Measurements from ENCODE around the gene MPRIP. TPM values are rescaled to one million over a fixed set of nuclear protein-coding genes. Genes with fewer than 3 reads are reported as not detected.
A peak's percentile ranks its signal among the peaks of the same experiment; 100 is the strongest.

The MPRIP gene
- total RNA-seq, 2 donors from 2014 or later, result 147 to 269 TPM

DNA sequence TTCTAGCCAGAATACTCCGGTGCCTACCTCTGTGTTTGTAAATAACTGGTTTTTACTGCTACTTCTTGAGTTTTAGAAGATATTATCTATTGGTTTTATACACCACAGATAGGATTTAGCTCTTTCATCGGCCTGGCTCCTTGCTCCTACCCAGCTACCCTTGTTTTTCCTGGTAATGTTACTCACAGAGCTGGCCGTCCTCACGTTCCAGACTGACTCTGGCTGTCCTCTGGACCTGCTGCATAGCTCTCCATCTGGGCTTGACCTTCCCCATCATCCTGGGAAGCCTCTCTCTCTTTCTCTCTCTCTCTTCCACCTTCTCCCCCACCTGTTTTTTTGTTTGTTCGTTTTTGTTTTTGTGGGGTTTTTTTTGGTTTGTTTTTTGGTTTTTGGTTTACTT is 51.5 kb downstream of the MPRIP start:
- Histone ChIP-seq H3K4me3 (no peak overlapping the region), H3K4me1 (peaks cover 52% of the 10 kb centered on the region), H3K36me3 (replicated peaks in 1 of 2; ENCODE audit: insufficient read depth in 1 of 2, low read depth in 2 of 2) (no peaks in the 10 kb centered on the region), H3K27ac (no peak overlapping the region), H3K27me3 (no peaks in the 10 kb centered on the region), H3K9me3 (no peaks in the 10 kb centered on the region)
- DNase-seq, result no peak
- 67 to 74% methylated on average over 5 of the region's 5 CpGs for WGBS, 2 donors
- intact Hi-C loops (cut with DNase I), result no loop called here
- no peak for ATAC-seq
- TF ChIP-seq, protein P1, sequence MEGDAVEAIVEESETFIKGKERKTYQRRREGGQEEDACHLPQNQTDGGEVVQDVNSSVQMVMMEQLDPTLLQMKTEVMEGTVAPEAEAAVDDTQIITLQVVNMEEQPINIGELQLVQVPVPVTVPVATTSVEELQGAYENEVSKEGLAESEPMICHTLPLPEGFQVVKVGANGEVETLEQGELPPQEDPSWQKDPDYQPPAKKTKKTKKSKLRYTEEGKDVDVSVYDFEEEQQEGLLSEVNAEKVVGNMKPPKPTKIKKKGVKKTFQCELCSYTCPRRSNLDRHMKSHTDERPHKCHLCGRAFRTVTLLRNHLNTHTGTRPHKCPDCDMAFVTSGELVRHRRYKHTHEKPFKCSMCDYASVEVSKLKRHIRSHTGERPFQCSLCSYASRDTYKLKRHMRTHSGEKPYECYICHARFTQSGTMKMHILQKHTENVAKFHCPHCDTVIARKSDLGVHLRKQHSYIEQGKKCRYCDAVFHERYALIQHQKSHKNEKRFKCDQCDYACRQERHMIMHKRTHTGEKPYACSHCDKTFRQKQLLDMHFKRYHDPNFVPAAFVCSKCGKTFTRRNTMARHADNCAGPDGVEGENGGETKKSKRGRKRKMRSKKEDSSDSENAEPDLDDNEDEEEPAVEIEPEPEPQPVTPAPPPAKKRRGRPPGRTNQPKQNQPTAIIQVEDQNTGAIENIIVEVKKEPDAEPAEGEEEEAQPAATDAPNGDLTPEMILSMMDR (IDR thresholded peaks at IDR 0.05), result no peak
- no peak for TF ChIP-seq POLR2A (IDR thresholded peaks at IDR 0.05)

DNA sequence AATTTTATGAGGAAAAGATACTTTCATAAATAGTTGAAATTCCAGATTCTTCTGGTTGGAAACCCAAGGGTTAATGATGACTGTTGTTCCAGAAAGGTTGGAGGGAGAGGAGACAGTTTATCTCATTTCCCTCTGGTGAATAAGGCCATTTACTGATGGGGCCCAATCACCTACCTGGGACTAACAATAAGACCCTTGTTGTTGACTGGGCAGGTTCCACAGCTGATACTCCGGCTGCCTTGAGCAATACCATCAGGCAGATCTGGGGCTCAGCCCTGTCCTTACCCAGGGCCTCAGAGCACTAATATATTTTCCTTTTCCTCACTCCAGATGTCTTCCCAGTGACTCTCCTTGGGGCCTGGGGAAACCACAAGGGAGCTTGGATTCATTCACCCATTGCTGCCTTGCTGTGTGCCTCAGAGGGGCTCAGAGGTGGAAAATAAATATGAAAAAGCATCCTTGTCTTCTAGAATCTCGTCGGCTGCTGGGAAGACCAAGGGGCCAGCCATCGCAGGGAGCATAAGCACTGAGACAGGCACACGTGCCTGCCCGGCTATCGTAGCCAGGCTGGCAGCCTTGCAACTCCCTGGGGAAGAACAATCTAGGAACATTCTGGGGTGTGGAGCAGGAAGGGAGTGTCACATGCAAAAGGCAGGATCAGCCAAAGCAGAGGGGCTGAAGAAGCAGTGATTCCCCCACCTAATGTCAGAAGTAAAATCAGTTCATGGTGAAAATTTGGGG is 54.4 kb downstream of the MPRIP start:
- intact Hi-C loops (cut with DNase I), result no loop called here

DNA sequence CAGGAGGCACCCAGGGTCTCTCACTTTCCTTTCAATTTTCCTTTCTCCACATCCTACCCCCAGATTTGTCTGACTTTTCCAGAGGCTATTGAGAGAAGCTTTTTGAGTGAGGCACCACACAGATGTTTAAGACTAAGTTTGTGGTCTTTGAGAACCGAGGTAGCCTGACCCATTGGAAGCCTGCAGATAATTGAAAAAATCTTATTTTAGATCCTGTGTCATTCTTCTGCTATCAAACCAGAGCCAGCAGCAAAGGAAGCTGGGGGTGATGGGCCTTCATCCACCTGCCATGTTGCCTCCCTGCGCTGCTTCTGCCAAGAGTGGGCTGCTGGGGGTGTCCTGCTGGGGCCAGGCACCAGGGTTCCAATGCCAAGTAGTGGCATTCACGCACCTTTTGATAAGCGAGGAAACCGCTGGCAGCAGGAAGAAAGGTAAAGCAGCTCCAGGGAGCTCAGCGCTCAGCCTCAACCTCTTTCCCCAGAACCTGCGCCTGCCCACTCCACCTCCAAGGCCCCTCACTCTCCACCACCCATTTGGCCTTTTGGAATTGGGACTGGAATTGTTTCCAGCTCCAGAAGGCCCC is 55.6 kb downstream of the MPRIP start:
- TF ChIP-seq, protein P1 (IDR thresholded peaks at IDR 0.05), result no peak
- TF ChIP-seq POLR2A (IDR thresholded peaks at IDR 0.05), result no peak
- Histone ChIP-seq H3K4me1 (peaks cover 34% of the 10 kb centered on the region), H3K36me3 (replicated peaks in 1 of 2; ENCODE audit: insufficient read depth in 1 of 2, low read depth in 2 of 2) (no peaks in the 10 kb centered on the region), H3K27ac (peak overlapping the region in 3 of 4 donors; percentile 13 to 44 (median 20)), H3K27me3 (no peaks in the 10 kb centered on the region), H3K4me3 (no peak overlapping the region), H3K9me3 (no peaks in the 10 kb centered on the region)
- intact Hi-C loops (cut with DNase I), result no loop called here
- 61 to 73% methylated on average over 7 of the region's 7 CpGs for WGBS, 2 donors
- no peak for ATAC-seq
- DNase-seq, result no peak

More for the DNA sequence above, 54.4 kb downstream of the MPRIP start:
- WGBS, 2 donors, result 44 to 64% methylated on average over 6 to 7 of the region's 7 CpGs
- Histone ChIP-seq H3K27ac (peak overlapping the region in 3 of 4 donors; percentile 52 to 69 (median 63)), H3K9me3 (no peaks in the 10 kb centered on the region), H3K27me3 (no peaks in the 10 kb centered on the region), H3K36me3 (replicated peaks in 1 of 2; ENCODE audit: insufficient read depth in 1 of 2, low read depth in 2 of 2) (no peaks in the 10 kb centered on the region), H3K4me1 (peaks cover 34% of the 10 kb centered on the region), H3K4me3 (no peak overlapping the region)
- no peak for TF ChIP-seq POLR2A (IDR thresholded peaks at IDR 0.05)
- TF ChIP-seq, protein P1 (IDR thresholded peaks at IDR 0.05), result no peak
- DNase-seq (peak in 2 of 4 donors; percentile 30 to 44), ATAC-seq (peak; percentile 77)

- intact Hi-C loops (cut with DNase I), result no loop called here
- ATAC-seq, result no peak
- Histone ChIP-seq H3K27me3 (no peaks in the 10 kb centered on the region), H3K4me3 (no peak overlapping the region), H3K4me1 (peaks cover 34% of the 10 kb centered on the region), H3K27ac (peak overlapping the region in 1 of 4 donors; percentile 44), H3K9me3 (no peaks in the 10 kb centered on the region), H3K36me3 (replicated peaks in 1 of 2; ENCODE audit: insufficient read depth in 1 of 2, low read depth in 2 of 2) (no peaks in the 10 kb centered on the region)
- 64 to 68% methylated on average over 8 to 9 of the region's 9 CpGs for WGBS, 2 donors
- no peak for TF ChIP-seq POLR2A (IDR thresholded peaks at IDR 0.05)
- TF ChIP-seq, protein P1 (IDR thresholded peaks at IDR 0.05), result no peak
- peak in 1 of 4 donors; percentile 26 for DNase-seq
Observed at GRCh38 chr17:17098551-17099179, 56.4 kb downstream of the MPRIP start.

Data from body of pancreas (tissue), 4 donors.